Stimulated activated CD4-positive, alpha-beta T cell treated with anti-CD3 and anti-CD28 coated beads, Interleukin-2, amount 100 ng/mL, for 48 hours (primary cell): ENCODE data around the gene ABT1.
A peak's percentile ranks its signal among the peaks of the same experiment; 100 is the strongest.

Experiments used
- DNase-seq, 2 donors: peaks; one replicate each; pipeline ENCODE4 v3.0.0-alpha.2; 2020

Gene ABT1

GRCh38 chr6:26575494-26575939, 21.2 kb upstream of the ABT1 start:
- DNase-seq: no peak

GRCh38 chr6:26576407-26576843, 20.3 kb upstream of the ABT1 start:
- no peak for DNase-seq

DNA sequence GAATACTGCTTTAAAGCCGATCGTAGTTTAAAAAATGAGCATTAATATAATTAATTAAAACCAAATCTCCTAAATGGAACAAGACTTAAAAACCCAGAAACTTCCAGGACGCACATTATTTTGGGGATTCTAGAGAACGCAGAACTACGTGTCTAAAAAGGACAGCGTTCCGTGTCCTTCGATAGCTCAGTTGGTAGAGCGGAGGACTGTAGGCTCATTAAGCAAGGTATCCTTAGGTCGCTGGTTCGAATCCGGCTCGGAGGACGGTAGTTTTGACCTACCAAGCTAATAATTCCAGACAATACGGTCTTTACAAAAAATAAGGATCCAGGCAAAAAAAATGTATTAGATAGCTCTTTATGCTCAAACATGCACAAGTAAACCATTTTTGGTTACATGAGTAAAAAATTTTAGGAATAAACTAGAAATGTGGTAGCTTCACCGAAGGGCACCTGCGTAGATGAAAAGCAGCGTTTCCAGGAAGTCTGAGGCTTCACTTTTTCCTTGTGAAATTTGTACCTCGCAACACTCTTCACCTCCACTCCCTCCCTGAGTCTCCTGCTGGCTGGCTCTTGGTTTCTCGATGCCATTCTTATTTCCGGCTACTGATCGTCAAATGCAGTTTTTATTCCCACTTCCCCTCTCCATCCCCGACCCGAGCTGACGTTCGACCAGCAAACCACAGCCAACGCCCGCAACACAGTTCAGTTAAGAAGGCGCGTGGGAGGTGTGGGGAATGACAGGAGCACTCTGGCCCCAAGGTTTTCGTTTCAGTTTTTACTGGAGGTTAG, 19.6 kb upstream of the ABT1 start:
- DNase-seq: peak; percentile 71 to 77

DNA sequence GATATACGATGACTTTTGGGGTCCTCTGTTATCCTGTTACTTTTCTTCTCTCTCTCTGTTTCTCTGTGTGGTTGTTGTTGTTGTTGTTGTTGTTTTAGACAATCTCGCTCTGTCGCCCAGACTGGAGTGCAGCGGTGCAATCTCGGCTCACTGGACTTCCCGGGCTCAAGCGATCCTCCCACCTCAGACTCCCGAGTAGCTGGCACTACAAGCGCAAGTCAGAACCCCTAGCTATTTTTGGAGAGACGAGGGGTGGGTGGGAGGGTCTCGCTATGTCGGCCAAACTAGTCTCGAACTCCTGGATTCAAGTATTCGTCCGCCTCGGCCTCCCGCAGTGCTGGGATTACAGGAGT, 19.1 kb upstream of the ABT1 start:
- DNase-seq: no peak

DNA sequence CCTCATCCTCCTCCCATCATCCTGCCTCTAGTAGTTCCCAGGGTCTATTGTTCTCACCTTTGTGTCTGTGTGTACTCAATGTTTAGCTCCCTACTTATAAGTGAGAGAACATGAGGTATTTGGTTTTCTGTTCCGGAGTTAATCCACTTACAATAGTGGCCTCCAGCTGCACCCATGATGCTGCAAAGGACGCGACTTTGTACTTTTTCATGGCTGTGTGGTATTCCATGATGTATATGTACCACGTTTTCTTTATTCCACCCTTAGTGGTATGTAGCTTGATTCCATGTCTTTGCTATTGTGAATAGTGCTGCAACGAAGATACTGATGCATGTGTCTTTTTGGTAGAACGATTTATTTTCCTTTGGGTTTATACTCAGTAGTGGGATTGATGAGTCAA, 18.5 kb upstream of the ABT1 start:
- no peak for DNase-seq

DNA sequence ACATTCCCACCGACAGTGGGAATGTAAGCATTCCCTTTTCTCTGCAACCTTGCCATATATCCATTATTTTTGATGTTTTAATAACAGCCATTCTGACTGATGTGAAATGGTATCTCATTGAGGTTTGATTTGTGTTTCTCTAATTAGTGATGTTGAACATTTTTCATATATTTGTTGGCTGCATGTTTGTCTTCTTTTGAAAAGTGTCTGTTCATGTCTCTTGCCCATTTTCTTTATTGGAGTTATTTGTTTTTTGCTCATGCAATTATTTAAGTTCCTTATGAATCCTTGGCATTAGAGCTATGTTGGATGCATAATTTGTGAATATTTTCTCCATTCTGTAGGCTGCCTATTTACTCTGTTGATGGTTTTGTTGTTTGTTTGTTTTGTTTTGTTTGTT, 18.0 kb upstream of the ABT1 start:
- no peak for DNase-seq

DNA sequence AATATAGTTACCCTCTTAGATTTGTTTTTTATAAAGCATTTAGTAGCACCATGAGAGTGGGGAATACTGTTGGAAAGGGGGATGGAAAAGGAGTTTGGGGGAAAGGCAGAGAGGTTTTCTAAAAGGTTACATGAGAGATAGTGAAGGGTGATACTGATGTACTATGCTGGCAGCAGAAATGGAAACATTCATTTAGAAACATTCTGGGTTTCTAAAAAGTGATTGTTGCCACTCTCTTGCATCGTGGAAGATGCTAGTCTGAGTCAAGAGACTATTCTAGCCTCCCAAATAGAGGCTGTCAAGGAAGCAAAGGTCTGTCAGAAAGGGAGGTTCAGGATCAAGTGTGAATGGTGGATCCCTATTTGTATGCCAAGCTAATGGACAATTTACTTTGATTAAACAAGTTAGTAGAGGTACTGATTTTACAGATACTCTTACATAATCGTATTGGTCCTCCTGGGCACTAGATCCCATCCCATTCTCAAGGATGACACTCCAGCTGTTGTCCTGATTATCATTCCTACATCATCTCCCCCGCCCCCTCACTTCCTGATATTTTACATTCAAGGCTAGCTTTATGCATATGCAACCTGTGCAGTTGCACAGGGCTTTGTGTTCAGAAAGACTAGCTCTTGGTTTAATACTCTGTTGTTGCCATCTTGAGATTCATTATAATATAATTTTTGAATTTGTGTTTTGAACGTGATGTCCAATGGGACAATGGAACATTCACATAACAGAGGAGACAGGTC, 15.4 kb upstream of the ABT1 start:
- no peak for DNase-seq

DNA sequence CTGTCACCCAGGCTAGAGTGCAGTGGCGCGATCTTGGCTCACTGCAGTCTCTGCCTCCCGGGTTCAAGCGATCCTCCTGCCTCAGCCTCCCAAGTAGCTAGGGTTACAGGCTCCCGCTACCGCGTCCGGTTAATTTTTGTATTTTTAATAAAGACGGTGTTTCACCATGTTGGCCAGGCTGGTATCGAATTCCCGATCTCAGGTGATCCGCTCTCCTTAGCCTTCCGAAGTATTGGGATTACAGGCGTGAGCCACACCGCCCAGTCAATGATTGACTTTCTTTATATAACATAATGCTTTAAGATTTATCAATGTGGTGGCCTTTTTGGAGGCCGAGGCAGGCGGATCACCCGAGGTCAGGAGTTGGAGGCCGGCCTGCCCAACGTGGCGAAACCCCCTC, 7.8 kb upstream of the ABT1 start:
- DNase-seq: no peak

GRCh38 chr6:26592649-26593048, 4.1 kb upstream of the ABT1 start:
- DNase-seq: no peak

DNA sequence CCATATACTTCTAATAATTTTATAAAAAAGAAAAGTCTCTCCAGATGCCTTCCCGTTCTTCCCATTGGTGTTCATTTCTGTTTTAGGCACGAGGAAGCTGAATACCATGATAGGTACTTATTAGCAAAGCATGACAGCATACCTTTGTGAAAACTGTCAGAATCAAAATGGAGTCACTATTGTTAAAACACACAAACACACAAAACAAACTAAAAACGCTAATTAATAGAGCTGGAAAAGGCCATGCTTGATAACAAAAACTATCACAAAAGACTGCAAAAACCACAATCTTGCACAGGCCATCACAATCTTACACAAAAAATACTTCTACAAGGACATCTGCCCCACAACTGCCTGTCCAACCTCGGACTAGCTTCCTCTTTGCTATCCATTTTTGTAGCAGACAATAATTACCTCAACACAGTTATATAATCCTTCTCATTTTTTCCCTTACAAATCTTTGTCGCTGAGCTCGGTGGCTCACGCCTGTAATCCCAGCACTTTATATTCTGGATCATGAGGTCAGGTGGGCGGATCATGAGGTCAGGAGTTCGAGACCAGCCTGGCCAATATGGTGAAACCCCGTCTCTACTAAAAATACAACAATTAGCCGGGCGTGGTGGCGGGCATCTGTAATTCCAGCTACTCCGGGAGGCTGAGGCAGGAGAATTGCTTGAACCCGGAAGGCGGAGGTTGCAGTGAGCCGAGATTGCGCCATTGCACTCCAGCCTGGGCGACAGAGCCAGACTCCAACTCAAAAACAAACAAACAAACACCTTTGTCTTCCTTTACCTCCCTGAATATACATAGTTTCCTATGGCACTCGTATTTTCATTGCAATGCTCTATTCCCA, 3.2 kb upstream of the ABT1 start:
- DNase-seq: no peak

DNA sequence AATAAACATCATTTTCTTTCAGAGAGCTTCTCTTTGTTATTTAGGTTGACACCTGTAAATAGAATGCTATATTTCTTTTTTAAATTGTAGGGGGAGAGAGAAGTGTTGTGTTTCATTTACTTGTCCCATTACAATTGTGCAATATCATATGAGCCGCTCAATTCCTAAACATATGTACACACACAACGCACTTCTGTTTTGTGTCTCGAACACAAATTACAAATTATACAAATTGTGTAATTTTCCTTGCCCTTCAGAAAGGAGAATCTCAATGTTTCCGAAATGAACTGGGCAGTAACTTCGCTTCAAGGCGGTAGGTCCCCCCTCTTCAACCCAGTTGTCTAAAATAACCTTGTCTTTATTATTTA, 2.6 kb upstream of the ABT1 start:
- no peak for DNase-seq

GRCh38 chr6:26594730-26595632, 1.8 kb upstream of the ABT1 start:
- peak; percentile 56 to 58 for DNase-seq

DNA sequence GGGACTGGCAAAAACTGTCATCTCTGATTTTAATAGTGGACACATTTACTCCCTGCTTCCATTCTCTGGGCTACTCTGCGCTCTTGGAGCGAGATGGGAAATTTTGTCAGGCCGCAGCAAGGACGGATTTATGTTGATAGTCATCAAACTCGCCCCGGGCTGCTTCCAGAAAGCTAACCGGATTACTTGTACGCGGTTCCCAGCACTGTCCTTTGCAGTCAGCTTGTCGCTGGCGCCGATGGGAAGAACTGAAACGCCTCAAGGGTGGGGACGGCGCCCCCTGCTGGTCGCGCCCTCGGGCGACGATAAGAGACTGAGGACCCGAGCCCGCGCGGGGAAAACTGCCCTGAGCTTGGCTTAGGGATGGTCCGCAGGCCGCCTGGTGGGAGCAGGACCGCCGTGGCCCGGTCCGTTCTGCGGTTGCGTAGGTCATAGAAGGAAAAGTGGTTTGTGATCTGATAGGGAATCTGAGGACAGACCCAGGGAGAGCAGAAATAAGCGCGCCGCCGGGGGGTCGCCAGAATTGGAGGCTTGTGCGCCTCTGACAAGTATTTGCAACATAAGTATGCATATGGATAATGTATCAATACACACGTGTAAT, 984 bp upstream of the ABT1 start:
- DNase-seq: peak; percentile 88 to 89

GRCh38 chr6:26597389-26597766, 625 bp downstream of the ABT1 start:
- no peak for DNase-seq

- no peak for DNase-seq
These were observed 1.1 kb downstream of the ABT1 start for GRCh38 chr6:26597821-26598220.

DNA sequence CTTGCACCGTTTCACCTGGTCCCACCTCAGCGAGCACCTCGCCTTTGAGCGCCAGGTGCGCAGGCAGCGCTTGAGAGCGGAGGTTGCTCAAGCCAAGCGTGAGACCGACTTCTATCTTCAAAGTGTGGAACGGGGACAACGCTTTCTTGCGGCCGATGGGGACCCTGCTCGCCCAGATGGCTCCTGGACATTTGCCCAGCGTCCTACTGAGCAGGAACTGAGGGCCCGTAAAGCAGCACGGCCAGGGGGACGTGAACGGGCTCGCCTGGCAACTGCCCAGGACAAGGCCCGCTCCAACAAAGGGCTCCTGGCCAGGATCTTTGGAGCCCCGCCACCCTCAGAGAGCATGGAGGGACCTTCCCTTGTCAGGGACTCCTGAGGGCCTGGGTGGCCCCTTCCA, 1.5 kb downstream of the ABT1 start:
- DNase-seq: no peak

DNA sequence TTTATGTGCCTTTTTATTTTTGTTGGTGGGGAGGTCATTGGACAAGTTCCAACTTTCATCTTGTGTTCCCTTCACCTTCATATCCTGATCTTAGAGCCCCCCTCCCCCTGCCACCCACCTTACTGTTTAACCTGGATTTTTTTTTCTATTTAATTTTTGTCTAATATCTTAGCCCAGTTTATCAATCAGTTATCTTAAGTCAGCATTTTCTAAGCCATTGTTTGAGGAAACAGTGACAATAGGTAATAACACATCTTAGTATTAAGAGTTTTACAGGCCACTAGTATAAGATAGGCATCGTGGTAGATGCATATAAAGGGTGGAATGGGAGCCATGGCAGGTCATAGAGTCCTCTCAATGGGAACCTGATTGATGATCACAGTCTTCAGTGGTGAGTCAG, 2.4 kb downstream of the ABT1 start:
- no peak for DNase-seq

- no peak for DNase-seq
These were observed 2.8 kb downstream of the ABT1 start for GRCh38 chr6:26599591-26599990.

- DNase-seq: no peak
These were observed 4.0 kb downstream of the ABT1 start for GRCh38 chr6:26600759-26601158.

GRCh38 chr6:26602262-26602661, 5.5 kb downstream of the ABT1 start:
- DNase-seq: no peak

DNA sequence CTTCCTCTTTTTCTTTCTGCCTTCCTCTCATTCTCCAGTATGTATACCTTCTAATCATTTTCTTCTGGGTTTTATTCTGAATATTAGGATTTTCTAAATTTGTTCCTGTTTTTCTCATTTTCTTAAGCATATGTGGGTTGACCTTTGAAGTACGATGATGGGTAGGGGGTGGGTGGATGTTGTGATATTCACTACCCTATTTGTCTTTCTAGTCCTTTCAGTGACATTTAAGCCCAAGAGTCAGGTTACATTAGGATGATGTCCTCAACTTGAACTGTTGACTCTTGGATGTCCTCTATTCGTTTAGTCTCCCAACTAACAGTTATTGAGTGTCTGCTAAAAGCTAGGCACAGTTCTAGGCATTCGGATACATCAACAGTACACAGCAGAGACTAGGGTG, 7.3 kb downstream of the ABT1 start:
- DNase-seq: no peak

DNA sequence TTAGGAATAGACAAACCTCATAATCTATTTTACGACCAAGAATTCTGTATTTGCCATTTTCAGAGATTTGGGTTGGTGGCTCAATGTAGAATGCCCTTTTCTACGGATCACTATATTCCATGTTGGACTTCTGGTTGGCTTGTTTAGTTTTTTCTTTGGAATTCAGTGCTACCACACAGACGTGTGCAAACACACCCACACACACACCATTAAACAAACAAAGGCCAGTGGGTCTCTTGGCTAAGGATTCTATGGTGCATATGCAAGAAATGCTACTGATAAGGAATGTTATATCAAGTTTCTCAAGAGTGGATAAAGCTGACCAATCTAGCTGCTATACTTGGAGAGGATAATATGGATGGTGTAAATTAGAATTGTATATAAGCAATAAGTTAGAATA, 8.0 kb downstream of the ABT1 start:
- DNase-seq: no peak
